NCI-H446 (cell line): Measurements from ENCODE around the gene PELO.

Source experiments
- DNase-seq, 2 experiments: peaks; one replicate each; lab custom pipeline; 2025; lab: John Stamatoyannopoulos, UW

The PELO gene

GRCh38 chr5:52771343-52772039, 16.2 kb upstream of the PELO start:
- no peak for DNase-seq

GRCh38 chr5:52772668-52773067, 15.0 kb upstream of the PELO start:
- DNase-seq, result no peak

GRCh38 chr5:52773342-52773741, 14.4 kb upstream of the PELO start:
- DNase-seq, result no peak

GRCh38 chr5:52774005-52774410, 13.7 kb upstream of the PELO start:
- DNase-seq, result no peak

- DNase-seq, result no peak
Observed at GRCh38 chr5:52776116-52776515, 11.6 kb upstream of the PELO start.

GRCh38 chr5:52777186-52777585, 10.5 kb upstream of the PELO start:
- DNase-seq, result no peak

GRCh38 chr5:52778781-52779180, 8.9 kb upstream of the PELO start:
- no peak for DNase-seq

GRCh38 chr5:52779213-52779612, 8.5 kb upstream of the PELO start:
- DNase-seq, result no peak

GRCh38 chr5:52783226-52783959, 4.3 kb upstream of the PELO start:
- DNase-seq, result no peak

- no peak for DNase-seq
Observed at GRCh38 chr5:52784737-52785136, 3.0 kb upstream of the PELO start.

GRCh38 chr5:52786391-52786790, 1.3 kb upstream of the PELO start:
- DNase-seq, result no peak

- no peak for DNase-seq
Observed at GRCh38 chr5:52786949-52787599, 642 bp upstream of the PELO start.

GRCh38 chr5:52788505-52788821, 747 bp downstream of the PELO start:
- DNase-seq, result no peak

GRCh38 chr5:52789378-52789777, 1.7 kb downstream of the PELO start:
- DNase-seq, result no peak

- no peak for DNase-seq
Observed at GRCh38 chr5:52789851-52790250, 2.1 kb downstream of the PELO start.

GRCh38 chr5:52791366-52791765, 3.6 kb downstream of the PELO start:
- no peak for DNase-seq

- no peak for DNase-seq
Observed at GRCh38 chr5:52794519-52794918, 6.8 kb downstream of the PELO start.

GRCh38 chr5:52796031-52796430, 8.3 kb downstream of the PELO start:
- DNase-seq, result no peak

GRCh38 chr5:52796516-52797103, 8.9 kb downstream of the PELO start:
- no peak for DNase-seq

- no peak for DNase-seq
Observed at GRCh38 chr5:52798938-52799337, 11.2 kb downstream of the PELO start.

- DNase-seq, result no peak
Observed at GRCh38 chr5:52799358-52799982, 11.8 kb downstream of the PELO start.

GRCh38 chr5:52799983-52800393, 12.3 kb downstream of the PELO start:
- peak; percentile 82 to 96 for DNase-seq
